WTC11 (cell line): ENCODE measurements around the gene LRRC38. TPM values are rescaled to one million over a fixed set of nuclear protein-coding genes. Genes with fewer than 3 reads are reported as not detected.

Experiments
- ATAC-seq: fragments of 200-7000 bp; cut with Tn5 transposase; 2 replicates; pipeline ENCODE4 v1.10.0; 2021; ENCODE audit warnings: mild to moderate bottlenecking, moderate library complexity
- CTCF ChIA-PET: fragments of 300-600 bp; sonication (Branson Sonifier 250); formaldehyde crosslinking; loops from one replicate; lab custom pipeline; 2021; ENCODE audit warnings: antibody characterized with exemption; lab: Charles Lee
- POLR2A ChIA-PET: fragments of 350-600 bp; sonication (Branson Sonifier 250); formaldehyde crosslinking; loops from one replicate; lab custom pipeline; 2021; ENCODE audit warnings: antibody characterized with exemption; lab: Charles Lee
- DNase-seq: peaks from one replicate; pipeline ENCODE4 v3.0.0; 2021; ENCODE audit warnings: low spot score
- H3K27ac Mint-ChIP-seq: 2 replicates; pipeline ENCODE4 v1.8.0; 2021; ENCODE audit warnings: mixed read lengths
- H3K27me3 Mint-ChIP-seq: 2 replicates; pipeline ENCODE4 v1.8.0; 2021; ENCODE audit warnings: low read depth, mild to moderate bottlenecking, moderate library complexity, mixed read lengths
- H3K36me3 Mint-ChIP-seq: 2 replicates; pipeline ENCODE4 v1.8.0; 2021; ENCODE audit warnings: mixed read lengths
- H3K4me1 Mint-ChIP-seq: 2 replicates; pipeline ENCODE4 v1.8.0; 2022; ENCODE audit warnings: mixed read lengths
- H3K4me3 Mint-ChIP-seq: 2 replicates; pipeline ENCODE4 v1.8.0; 2021; ENCODE audit warnings: mild to moderate bottlenecking, moderate library complexity, mixed read lengths
- H3K9me3 Mint-ChIP-seq: 2 replicates; pipeline ENCODE4 v1.8.0; 2021; ENCODE audit warnings: mixed read lengths
- ELF4 ChIP-seq: sonication (generic); formaldehyde crosslinking; IDR thresholded peaks from 2 replicates; pipeline ENCODE4 v1.8.1; 2022; ENCODE audit warnings: low read depth, mild to moderate bottlenecking, moderate library complexity, missing genetic modification reagents
- FOXP1 ChIP-seq: sonication (generic); formaldehyde crosslinking; IDR thresholded peaks from 2 replicates; pipeline ENCODE4 v1.8.0; 2022; ENCODE audit warnings: missing genetic modification reagents, mild to moderate bottlenecking, moderate library complexity, borderline replicate concordance
- GRHL2 ChIP-seq: fragments of 250-450 bp; sonication (Bioruptor Pico); IDR thresholded peaks from 2 replicates; pipeline ENCODE4 v1.8.0; 2022; ENCODE audit warnings: mild to moderate bottlenecking, moderate library complexity; ENCODE audit not compliant: insufficient replicate concordance, severe bottlenecking
- GTF2I ChIP-seq: fragments of 250-450 bp; sonication (Bioruptor Pico); conservative IDR thresholded peaks from 2 replicates; pipeline ENCODE4 v1.4.0; 2021; ENCODE audit warnings: mild to moderate bottlenecking
- IRF2 ChIP-seq: sonication (generic); formaldehyde crosslinking; IDR thresholded peaks from 2 replicates; pipeline ENCODE4 v1.8.0; 2022; ENCODE audit warnings: low read depth, missing genetic modification reagents, borderline replicate concordance
- JAZF1 ChIP-seq: fragments of 250-450 bp; sonication (Bioruptor Pico); IDR thresholded peaks from 2 replicates; pipeline ENCODE4 v1.9.0; 2021; ENCODE audit warnings: moderate library complexity, mild to moderate bottlenecking, inconsistent platforms
- JUN ChIP-seq: sonication (generic); formaldehyde crosslinking; IDR thresholded peaks from 2 replicates; pipeline ENCODE4 v1.8.0; 2023; ENCODE audit warnings: mild to moderate bottlenecking, missing genetic modification reagents
- MYBL2 ChIP-seq: sonication (generic); formaldehyde crosslinking; IDR thresholded peaks from 2 replicates; pipeline ENCODE4 v1.8.1; 2023; ENCODE audit warnings: mild to moderate bottlenecking, moderate library complexity, missing genetic modification reagents
- NFATC4 ChIP-seq: fragments of 250-450 bp; sonication (Bioruptor Pico); IDR thresholded peaks from 2 replicates; pipeline ENCODE4 v1.9.0; 2021; ENCODE audit warnings: mild to moderate bottlenecking
- NFE2L1 ChIP-seq: sonication (generic); formaldehyde crosslinking; IDR thresholded peaks from 2 replicates; pipeline ENCODE4 v1.8.1; 2023; ENCODE audit warnings: missing genetic modification reagents
- OVOL2 ChIP-seq: fragments of 250-450 bp; sonication (Bioruptor Pico); IDR thresholded peaks from 2 replicates; pipeline ENCODE4 v1.9.0; 2021; ENCODE audit warnings: mild to moderate bottlenecking, borderline replicate concordance
- PRRX2 ChIP-seq: fragments of 250-450 bp; sonication (Bioruptor Pico); IDR thresholded peaks from 2 replicates; pipeline ENCODE4 v1.8.0; 2021; ENCODE audit warnings: mild to moderate bottlenecking
- RELA ChIP-seq: sonication (generic); formaldehyde crosslinking; IDR thresholded peaks from 2 replicates; pipeline ENCODE4 v1.8.1; 2022; ENCODE audit warnings: missing genetic modification reagents, mild to moderate bottlenecking, borderline replicate concordance
- RORB ChIP-seq: fragments of 250-450 bp; sonication (Bioruptor Pico); IDR thresholded peaks from 2 replicates; pipeline ENCODE4 v1.9.0; 2021; ENCODE audit warnings: mild to moderate bottlenecking
- TEAD1 ChIP-seq: sonication (generic); formaldehyde crosslinking; IDR thresholded peaks from 2 replicates; pipeline ENCODE4 v1.8.0; 2022; ENCODE audit warnings: mild to moderate bottlenecking, missing genetic modification reagents
- ZNF317 ChIP-seq: sonication (generic); formaldehyde crosslinking; IDR thresholded peaks from 2 replicates; pipeline ENCODE4 v1.8.1; 2023; ENCODE audit warnings: low read depth, mild to moderate bottlenecking, moderate library complexity, missing genetic modification reagents, borderline replicate concordance
- total RNA-seq: library from RNA; stranded (reverse); gene quantifications from 3 replicates; pipeline ENCODE4 v1.2.3, GENCODE V29; 2021
- TF ChIP-seq, protein P1 (sequence below): fragments of 250-450 bp; sonication (Bioruptor Pico); IDR thresholded peaks from 2 replicates; pipeline ENCODE4 v1.8.0; 2021; ENCODE audit warnings: mild to moderate bottlenecking
- TF ChIP-seq, protein P2 (sequence below): sonication (generic); formaldehyde crosslinking; IDR thresholded peaks from 2 replicates; pipeline ENCODE4 v1.8.1; 2022; ENCODE audit warnings: low read depth, missing genetic modification reagents, borderline replicate concordance
- TF ChIP-seq, protein P3 (sequence below): fragments of 250-450 bp; sonication (Bioruptor Pico); IDR thresholded peaks from 2 replicates; pipeline ENCODE4 v1.9.0; 2021; ENCODE audit warnings: mild to moderate bottlenecking, borderline replicate concordance
- TF ChIP-seq, protein P4 (sequence below): fragments of 250-450 bp; sonication (Bioruptor Pico); conservative IDR thresholded peaks from 2 replicates; pipeline ENCODE4 v1.9.0; 2021; ENCODE audit warnings: mild to moderate bottlenecking
- TF ChIP-seq, protein P5 (sequence below): sonication (generic); formaldehyde crosslinking; IDR thresholded peaks from 2 replicates; pipeline ENCODE4 v1.8.1; 2022; ENCODE audit warnings: mild to moderate bottlenecking, missing genetic modification reagents, moderate library complexity, borderline replicate concordance
- TF ChIP-seq, protein P6 (sequence below): sonication (generic); formaldehyde crosslinking; IDR thresholded peaks from 2 replicates; pipeline ENCODE4 v1.8.1; 2022; ENCODE audit warnings: missing genetic modification reagents, borderline replicate concordance
- TF ChIP-seq, protein P7 (sequence below): sonication (generic); formaldehyde crosslinking; IDR thresholded peaks from 2 replicates; pipeline ENCODE4 v1.8.0; 2022; ENCODE audit warnings: mild to moderate bottlenecking, missing genetic modification reagents

LRRC38 gene
- total RNA-seq, 1 experiment from 2014 or later = 0.15 TPM

DNA sequence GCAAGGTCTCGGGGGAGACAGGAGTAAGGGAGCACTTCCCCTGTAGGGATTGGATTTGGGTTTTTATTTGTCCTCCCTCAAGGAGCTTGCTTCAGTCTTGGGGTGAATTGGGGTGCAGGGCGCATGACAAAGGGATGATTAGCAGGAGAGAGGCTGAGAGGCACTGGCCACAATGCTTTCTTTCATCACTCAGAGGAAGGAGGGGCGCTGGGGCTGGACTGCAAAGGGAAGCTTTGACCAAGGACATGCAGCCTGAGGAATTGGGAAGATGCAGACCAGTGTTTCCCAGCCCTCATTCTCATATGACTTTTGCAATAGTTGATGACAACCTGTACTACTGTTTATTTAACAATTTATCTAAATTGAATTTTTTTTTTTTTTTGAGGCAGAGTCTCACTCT is 35.7 kb upstream of the LRRC38 start:
- Mint-ChIP-seq H3K36me3 (no peaks in the 10 kb centered on the region), H3K27me3 (no peaks in the 10 kb centered on the region), H3K4me1 (peaks cover 5% of the 10 kb centered on the region), H3K4me3 (no peak overlapping the region), H3K9me3 (no peaks in the 10 kb centered on the region), H3K27ac (no peak overlapping the region)
- ChIA-PET POLR2A (no interaction called here), CTCF (interaction anchor here (0.9 to 1.3 kb wide), 2 partner anchors 10 to 21 kb away, joined by 4 to 5 read pairs; no protein-coding TSS in a partner anchor)
- no peak for TF ChIP-seq JAZF1 (CRISPR knock-in tag)
- TF ChIP-seq, protein P1, sequence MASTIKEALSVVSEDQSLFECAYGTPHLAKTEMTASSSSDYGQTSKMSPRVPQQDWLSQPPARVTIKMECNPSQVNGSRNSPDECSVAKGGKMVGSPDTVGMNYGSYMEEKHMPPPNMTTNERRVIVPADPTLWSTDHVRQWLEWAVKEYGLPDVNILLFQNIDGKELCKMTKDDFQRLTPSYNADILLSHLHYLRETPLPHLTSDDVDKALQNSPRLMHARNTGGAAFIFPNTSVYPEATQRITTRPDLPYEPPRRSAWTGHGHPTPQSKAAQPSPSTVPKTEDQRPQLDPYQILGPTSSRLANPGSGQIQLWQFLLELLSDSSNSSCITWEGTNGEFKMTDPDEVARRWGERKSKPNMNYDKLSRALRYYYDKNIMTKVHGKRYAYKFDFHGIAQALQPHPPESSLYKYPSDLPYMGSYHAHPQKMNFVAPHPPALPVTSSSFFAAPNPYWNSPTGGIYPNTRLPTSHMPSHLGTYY (CRISPR knock-in tag) = no peak
- TF ChIP-seq, protein P2, sequence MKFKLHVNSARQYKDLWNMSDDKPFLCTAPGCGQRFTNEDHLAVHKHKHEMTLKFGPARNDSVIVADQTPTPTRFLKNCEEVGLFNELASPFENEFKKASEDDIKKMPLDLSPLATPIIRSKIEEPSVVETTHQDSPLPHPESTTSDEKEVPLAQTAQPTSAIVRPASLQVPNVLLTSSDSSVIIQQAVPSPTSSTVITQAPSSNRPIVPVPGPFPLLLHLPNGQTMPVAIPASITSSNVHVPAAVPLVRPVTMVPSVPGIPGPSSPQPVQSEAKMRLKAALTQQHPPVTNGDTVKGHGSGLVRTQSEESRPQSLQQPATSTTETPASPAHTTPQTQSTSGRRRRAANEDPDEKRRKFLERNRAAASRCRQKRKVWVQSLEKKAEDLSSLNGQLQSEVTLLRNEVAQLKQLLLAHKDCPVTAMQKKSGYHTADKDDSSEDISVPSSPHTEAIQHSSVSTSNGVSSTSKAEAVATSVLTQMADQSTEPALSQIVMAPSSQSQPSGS (CRISPR knock-in tag) = no peak
- TF ChIP-seq PRRX2 (CRISPR knock-in tag) = no peak
- no peak for TF ChIP-seq OVOL2 (CRISPR knock-in tag)
- no peak for TF ChIP-seq FOXP1
- no peak for TF ChIP-seq ZNF317 (CRISPR knock-in tag)
- TF ChIP-seq JUN (CRISPR knock-in tag) = no peak
- TF ChIP-seq, protein P3, sequence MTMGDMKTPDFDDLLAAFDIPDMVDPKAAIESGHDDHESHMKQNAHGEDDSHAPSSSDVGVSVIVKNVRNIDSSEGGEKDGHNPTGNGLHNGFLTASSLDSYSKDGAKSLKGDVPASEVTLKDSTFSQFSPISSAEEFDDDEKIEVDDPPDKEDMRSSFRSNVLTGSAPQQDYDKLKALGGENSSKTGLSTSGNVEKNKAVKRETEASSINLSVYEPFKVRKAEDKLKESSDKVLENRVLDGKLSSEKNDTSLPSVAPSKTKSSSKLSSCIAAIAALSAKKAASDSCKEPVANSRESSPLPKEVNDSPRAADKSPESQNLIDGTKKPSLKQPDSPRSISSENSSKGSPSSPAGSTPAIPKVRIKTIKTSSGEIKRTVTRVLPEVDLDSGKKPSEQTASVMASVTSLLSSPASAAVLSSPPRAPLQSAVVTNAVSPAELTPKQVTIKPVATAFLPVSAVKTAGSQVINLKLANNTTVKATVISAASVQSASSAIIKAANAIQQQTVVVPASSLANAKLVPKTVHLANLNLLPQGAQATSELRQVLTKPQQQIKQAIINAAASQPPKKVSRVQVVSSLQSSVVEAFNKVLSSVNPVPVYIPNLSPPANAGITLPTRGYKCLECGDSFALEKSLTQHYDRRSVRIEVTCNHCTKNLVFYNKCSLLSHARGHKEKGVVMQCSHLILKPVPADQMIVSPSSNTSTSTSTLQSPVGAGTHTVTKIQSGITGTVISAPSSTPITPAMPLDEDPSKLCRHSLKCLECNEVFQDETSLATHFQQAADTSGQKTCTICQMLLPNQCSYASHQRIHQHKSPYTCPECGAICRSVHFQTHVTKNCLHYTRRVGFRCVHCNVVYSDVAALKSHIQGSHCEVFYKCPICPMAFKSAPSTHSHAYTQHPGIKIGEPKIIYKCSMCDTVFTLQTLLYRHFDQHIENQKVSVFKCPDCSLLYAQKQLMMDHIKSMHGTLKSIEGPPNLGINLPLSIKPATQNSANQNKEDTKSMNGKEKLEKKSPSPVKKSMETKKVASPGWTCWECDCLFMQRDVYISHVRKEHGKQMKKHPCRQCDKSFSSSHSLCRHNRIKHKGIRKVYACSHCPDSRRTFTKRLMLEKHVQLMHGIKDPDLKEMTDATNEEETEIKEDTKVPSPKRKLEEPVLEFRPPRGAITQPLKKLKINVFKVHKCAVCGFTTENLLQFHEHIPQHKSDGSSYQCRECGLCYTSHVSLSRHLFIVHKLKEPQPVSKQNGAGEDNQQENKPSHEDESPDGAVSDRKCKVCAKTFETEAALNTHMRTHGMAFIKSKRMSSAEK = no peak
- TF ChIP-seq RORB (CRISPR knock-in tag) = no peak
- TF ChIP-seq, protein P4, sequence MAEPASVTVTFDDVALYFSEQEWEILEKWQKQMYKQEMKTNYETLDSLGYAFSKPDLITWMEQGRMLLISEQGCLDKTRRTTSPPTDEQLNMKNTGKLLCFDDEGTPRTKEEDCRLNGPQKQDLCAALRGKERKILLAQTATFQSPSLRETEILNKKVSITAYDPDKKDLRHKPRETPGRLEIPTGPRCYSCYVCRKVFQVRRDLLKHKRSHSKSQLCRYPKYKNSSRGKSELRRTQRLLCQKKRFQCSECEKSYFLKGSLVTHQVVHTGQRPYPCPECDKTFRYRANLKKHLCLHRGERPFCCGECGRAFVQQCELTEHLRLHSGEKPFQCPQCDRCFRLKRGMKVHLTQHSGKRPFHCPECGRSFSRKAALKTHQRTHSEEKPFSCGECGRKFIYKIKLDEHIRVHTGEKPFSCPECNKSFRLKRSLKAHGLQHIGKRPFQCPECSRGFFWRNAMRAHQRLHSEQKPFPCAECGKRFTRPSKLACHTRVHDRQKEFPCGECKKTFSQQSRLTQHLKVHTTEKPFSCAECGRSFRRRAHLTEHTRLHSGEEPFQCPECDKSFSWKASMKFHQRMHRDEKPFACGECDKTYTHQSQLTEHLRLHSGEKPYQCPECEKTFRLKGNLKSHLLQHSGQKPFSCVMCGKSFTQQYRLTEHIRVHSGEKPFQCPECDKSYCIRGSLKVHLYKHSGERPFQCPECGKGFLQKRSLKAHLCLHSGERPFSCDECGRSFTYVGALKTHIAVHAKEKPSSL (CRISPR knock-in tag) = no peak
- no peak for TF ChIP-seq IRF2 (CRISPR knock-in tag)
- no peak for ATAC-seq
- no peak for DNase-seq

DNA sequence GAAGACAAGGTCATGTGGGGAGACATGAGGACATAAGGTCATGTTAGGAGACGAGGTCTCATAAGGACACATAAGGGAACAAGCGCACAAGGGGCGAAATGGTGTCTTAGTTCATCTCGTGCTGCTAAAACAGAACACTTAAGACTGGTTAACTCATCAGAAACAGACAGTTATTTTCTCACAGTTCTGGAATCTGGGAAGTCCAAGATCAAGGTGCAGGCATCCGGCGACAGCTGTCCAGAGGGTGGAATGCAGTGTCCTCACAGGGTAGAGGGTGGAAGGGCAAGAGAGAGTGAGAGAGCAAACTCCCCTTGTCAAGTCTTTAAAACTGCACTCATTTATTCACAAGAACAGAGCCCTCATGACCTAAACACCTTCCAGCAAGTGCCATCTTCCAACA is 35.2 kb upstream of the LRRC38 start:
- no peak overlapping the region for H3K4me3 Mint-ChIP-seq
- peaks cover 5% of the 10 kb centered on the region for H3K4me1 Mint-ChIP-seq
- TF ChIP-seq, protein P5, sequence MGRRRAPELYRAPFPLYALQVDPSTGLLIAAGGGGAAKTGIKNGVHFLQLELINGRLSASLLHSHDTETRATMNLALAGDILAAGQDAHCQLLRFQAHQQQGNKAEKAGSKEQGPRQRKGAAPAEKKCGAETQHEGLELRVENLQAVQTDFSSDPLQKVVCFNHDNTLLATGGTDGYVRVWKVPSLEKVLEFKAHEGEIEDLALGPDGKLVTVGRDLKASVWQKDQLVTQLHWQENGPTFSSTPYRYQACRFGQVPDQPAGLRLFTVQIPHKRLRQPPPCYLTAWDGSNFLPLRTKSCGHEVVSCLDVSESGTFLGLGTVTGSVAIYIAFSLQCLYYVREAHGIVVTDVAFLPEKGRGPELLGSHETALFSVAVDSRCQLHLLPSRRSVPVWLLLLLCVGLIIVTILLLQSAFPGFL (CRISPR knock-in tag) = no peak
- TF ChIP-seq MYBL2 (CRISPR knock-in tag) (no peak), RELA (CRISPR knock-in tag) (no peak), ELF4 (no peak), TEAD1 (CRISPR knock-in tag) (no peak), NFE2L1 (no peak), GRHL2 (CRISPR knock-in tag) (no peak), GTF2I (CRISPR knock-in tag) (no peak), NFATC4 (CRISPR knock-in tag) (no peak)
- TF ChIP-seq, protein P6, sequence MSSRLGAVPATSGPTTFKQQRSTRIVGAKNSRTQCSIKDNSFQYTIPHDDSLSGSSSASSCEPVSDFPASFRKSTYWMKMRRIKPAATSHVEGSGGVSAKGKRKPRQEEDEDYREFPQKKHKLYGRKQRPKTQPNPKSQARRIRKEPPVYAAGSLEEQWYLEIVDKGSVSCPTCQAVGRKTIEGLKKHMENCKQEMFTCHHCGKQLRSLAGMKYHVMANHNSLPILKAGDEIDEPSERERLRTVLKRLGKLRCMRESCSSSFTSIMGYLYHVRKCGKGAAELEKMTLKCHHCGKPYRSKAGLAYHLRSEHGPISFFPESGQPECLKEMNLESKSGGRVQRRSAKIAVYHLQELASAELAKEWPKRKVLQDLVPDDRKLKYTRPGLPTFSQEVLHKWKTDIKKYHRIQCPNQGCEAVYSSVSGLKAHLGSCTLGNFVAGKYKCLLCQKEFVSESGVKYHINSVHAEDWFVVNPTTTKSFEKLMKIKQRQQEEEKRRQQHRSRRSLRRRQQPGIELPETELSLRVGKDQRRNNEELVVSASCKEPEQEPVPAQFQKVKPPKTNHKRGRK (CRISPR knock-in tag) = no peak
- TF ChIP-seq, protein P7, sequence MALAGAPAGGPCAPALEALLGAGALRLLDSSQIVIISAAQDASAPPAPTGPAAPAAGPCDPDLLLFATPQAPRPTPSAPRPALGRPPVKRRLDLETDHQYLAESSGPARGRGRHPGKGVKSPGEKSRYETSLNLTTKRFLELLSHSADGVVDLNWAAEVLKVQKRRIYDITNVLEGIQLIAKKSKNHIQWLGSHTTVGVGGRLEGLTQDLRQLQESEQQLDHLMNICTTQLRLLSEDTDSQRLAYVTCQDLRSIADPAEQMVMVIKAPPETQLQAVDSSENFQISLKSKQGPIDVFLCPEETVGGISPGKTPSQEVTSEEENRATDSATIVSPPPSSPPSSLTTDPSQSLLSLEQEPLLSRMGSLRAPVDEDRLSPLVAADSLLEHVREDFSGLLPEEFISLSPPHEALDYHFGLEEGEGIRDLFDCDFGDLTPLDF (CRISPR knock-in tag) = no peak
- H3K27me3 Mint-ChIP-seq = no peaks in the 10 kb centered on the region
- no peaks in the 10 kb centered on the region for H3K36me3 Mint-ChIP-seq
- no peak overlapping the region for H3K27ac Mint-ChIP-seq
- ChIA-PET POLR2A (no interaction called here), CTCF (interaction anchor here (0.9 to 1.3 kb wide), 2 partner anchors 10 to 22 kb away, joined by 4 to 5 read pairs; no protein-coding TSS in a partner anchor)
- H3K9me3 Mint-ChIP-seq = no peaks in the 10 kb centered on the region
- DNase-seq = no peak
- ATAC-seq = no peak
